ENCODE results near the gene SGSH.

SGSH gene

GRCh38 chr17:80243526-80244433 is 23.6 kb upstream of the SGSH start:
- no peaks in the 10 kb centered on the region for H3K36me3 ChIP-seq (ENCODE audit: insufficient read depth, low read length)
- H3K27ac ChIP-seq (ENCODE audit: low read depth, low read length, poor library complexity, severe bottlenecking), result no peak overlapping the region
- H3K9ac ChIP-seq (ENCODE audit: low read length), result no peak overlapping the region
- no peak overlapping the region for H3K4me3 ChIP-seq (ENCODE audit: low read depth, low read length, poor library complexity, severe bottlenecking)
- no peaks in the 10 kb centered on the region for H3K9me3 ChIP-seq (ENCODE audit: low read length)
- peaks cover 24% of the 10 kb centered on the region; the same call in 1 of the 2 replicates for H3K27me3 ChIP-seq (ENCODE audit: insufficient read depth, low read length)
- H4K20me1 ChIP-seq (ENCODE audit: insufficient read depth, low read length), result no peaks in the 10 kb centered on the region
- H3K4me2 ChIP-seq (ENCODE audit: low read length), result no peak overlapping the region
- no peaks in the 10 kb centered on the region for H3K79me2 ChIP-seq (ENCODE audit: insufficient read depth, low read length)
- H3F3A ChIP-seq (ENCODE audit: insufficient read depth, low read length), result no peaks in the 10 kb centered on the region
- no peaks in the 10 kb centered on the region for H3K4me1 ChIP-seq (ENCODE audit: insufficient read depth, low read length, severe bottlenecking)
- TF ChIP-seq CTCF (IDR thresholded peaks at IDR 0.05; ENCODE audit: low read length) (no peak), EZH2 (IDR thresholded peaks at IDR 0.05; ENCODE audit: borderline replicate concordance, low read length) (no peak)
- H2AFZ ChIP-seq (ENCODE audit: low read length), result no peak overlapping the region
- H3K9me2 ChIP-seq (ENCODE audit: low read depth, low read length), result no peaks in the 10 kb centered on the region

GRCh38 chr17:80242505-80242904 is 22.4 kb upstream of the SGSH start:
- Histone ChIP-seq H3K4me3 (ENCODE audit: low read depth, low read length, poor library complexity, severe bottlenecking) (no peak overlapping the region), H2AFZ (ENCODE audit: low read length) (no peak overlapping the region), H3K4me1 (ENCODE audit: insufficient read depth, low read length, severe bottlenecking) (no peaks in the 10 kb centered on the region), H3F3A (ENCODE audit: insufficient read depth, low read length) (no peaks in the 10 kb centered on the region), H3K27ac (ENCODE audit: low read depth, low read length, poor library complexity, severe bottlenecking) (no peak overlapping the region), H3K79me2 (ENCODE audit: insufficient read depth, low read length) (no peaks in the 10 kb centered on the region), H3K9me3 (ENCODE audit: low read length) (no peaks in the 10 kb centered on the region), H3K27me3 (ENCODE audit: insufficient read depth, low read length) (peaks cover 14% of the 10 kb centered on the region; the same call in 1 of the 2 replicates), H3K36me3 (ENCODE audit: insufficient read depth, low read length) (no peaks in the 10 kb centered on the region), H4K20me1 (ENCODE audit: insufficient read depth, low read length) (no peaks in the 10 kb centered on the region), H3K9me2 (ENCODE audit: low read depth, low read length) (no peaks in the 10 kb centered on the region), H3K4me2 (ENCODE audit: low read length) (no peak overlapping the region), H3K9ac (ENCODE audit: low read length) (no peak overlapping the region)
- TF ChIP-seq EZH2 (IDR thresholded peaks at IDR 0.05; ENCODE audit: borderline replicate concordance, low read length), result no peak
- no peak for TF ChIP-seq CTCF (IDR thresholded peaks at IDR 0.05; ENCODE audit: low read length)

GRCh38 chr17:80237386-80237785 is 17.3 kb upstream of the SGSH start:
- H3K9me2 ChIP-seq (ENCODE audit: low read depth, low read length), result no peaks in the 10 kb centered on the region
- no peak overlapping the region for H3K4me3 ChIP-seq (ENCODE audit: low read depth, low read length, poor library complexity, severe bottlenecking)
- TF ChIP-seq EZH2 (IDR thresholded peaks at IDR 0.05; ENCODE audit: borderline replicate concordance, low read length) (no peak), CTCF (IDR thresholded peaks at IDR 0.05; ENCODE audit: low read length) (no peak)
- H3K4me2 ChIP-seq (ENCODE audit: low read length), result no peak overlapping the region
- peaks cover 9% of the 10 kb centered on the region for H3K9me3 ChIP-seq (ENCODE audit: low read length)
- no peaks in the 10 kb centered on the region; the same call in 1 of the 2 replicates for H3K36me3 ChIP-seq (ENCODE audit: insufficient read depth, low read length)
- no peak overlapping the region for H2AFZ ChIP-seq (ENCODE audit: low read length)
- H3K27ac ChIP-seq (ENCODE audit: low read depth, low read length, poor library complexity, severe bottlenecking), result no peak overlapping the region
- no peaks in the 10 kb centered on the region for H3K79me2 ChIP-seq (ENCODE audit: insufficient read depth, low read length)
- H3K9ac ChIP-seq (ENCODE audit: low read length), result no peak overlapping the region
- H4K20me1 ChIP-seq (ENCODE audit: insufficient read depth, low read length), result no peaks in the 10 kb centered on the region
- H3F3A ChIP-seq (ENCODE audit: insufficient read depth, low read length), result no peaks in the 10 kb centered on the region
- peaks cover 4% of the 10 kb centered on the region; the same call in 1 of the 2 replicates for H3K27me3 ChIP-seq (ENCODE audit: insufficient read depth, low read length)
- H3K4me1 ChIP-seq (ENCODE audit: insufficient read depth, low read length, severe bottlenecking), result no peaks in the 10 kb centered on the region
